Nucleus accumbens (tissue), 56 donors: ENCODE measurements around the gene HOPX.
"Not testable (repeated sequence)": the region's sequence is repeated elsewhere in the genome, so short reads cannot be mapped to it uniquely, and the experiment has no call there.

Source experiments
- DNase-seq, 56 donors: peaks; one replicate each; lab custom pipeline; 2025; lab: John Stamatoyannopoulos, UW

HOPX gene, protein sequence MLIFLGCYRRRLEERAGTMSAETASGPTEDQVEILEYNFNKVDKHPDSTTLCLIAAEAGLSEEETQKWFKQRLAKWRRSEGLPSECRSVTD

GRCh38 chr4:56681158-56681852 is at the start of gene HOPX:
HOPX (minus strand) TSS chr4:56681296; CDS start chr4:56657816, 23,480 bp downstream.
- peak in 2 of 56 donors; percentile 7 to 12 for DNase-seq

- no peak for DNase-seq
These were observed 49.0 kb upstream of the HOPX start for GRCh38 chr4:56730097-56730496.

GRCh38 chr4:56728512-56728911 is 47.4 kb upstream of the HOPX start:
- no peak for DNase-seq

DNA sequence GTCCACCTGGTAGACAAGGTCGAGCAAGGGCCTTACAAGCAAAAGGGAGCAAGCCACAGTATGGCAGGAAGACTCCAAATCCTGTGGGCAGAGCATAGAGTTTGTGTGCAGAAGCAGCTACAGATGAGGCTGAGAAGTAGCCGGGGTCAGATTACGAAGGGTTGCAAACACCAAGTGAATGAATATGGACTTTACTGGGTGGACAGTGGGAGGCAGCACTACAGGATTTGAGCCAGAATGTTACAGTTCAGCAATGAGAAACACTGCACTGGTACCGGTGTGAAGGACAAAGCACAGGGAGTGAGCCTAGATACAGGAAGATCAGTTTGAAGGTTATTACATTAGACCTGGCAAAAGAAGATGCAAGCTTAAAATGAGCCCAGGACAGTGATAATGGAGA is 46.1 kb upstream of the HOPX start:
- no peak for DNase-seq

DNA sequence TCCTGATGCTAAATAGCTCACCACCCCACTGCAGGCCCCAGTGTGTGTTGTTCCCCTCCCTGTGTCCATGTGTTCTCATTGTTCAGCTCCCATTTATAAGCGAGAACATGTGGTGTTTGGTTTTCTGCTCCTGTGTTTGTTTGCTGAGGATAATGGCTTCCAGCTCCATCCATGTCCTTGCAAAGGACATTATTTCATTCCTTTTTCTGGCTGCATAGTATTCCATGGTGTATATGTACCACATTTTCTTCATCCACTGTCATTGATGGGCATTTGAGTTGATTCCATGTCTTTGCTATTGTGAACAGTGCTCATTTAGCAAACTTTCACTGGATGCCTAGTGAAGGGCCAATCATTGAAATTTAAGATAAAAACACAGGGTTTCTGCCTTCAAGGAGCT is 45.5 kb upstream of the HOPX start:
- not testable (repeated sequence) for DNase-seq

DNA sequence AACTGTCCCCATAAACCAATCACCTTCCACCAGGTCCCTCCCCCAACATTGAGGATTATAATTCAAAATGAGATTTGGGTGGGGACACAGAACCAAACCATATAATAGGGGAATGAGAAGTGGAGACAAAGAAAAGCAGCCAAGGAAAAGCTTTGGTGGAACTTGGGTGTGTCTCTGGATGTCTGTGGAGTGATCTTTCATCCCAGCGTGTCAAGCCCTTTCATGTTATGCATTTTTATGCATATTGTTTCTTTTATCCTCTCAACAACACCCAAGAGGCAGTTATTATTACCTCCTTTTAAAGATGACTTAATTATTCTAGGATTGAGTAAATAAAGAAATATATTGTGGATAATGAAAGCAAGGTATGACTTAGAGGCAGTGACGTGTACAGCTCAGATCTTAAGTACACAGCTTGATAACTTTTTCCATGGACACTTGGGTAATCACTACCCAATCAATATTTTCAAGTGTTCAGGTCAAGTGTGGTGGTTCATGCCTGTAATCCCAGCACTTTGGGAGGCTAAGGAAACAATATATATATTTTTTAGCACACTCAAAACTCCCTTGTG is 42.6 kb upstream of the HOPX start:
- no peak for DNase-seq

GRCh38 chr4:56723201-56723605 is 42.1 kb upstream of the HOPX start:
- DNase-seq, result no peak

DNA sequence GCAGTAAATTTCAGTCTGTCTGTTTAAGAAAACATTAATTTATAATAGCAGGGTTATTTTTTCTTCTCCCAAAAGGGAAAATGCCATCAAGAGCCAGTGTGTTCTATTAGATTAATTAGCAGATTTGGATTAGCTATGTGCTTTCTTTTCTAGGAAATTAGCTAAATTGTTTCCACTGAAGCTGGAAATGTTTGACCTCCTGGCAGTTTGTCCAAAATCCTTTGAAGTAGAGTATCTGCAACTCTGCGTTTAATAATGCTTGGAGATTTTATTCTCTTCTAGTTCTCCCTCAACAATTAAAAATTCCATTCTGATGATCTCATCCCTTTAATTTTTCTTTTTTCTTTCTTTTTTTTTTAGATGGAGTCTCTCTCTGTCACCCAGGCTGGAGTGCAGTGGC is 27.1 kb upstream of the HOPX start:
- no peak for DNase-seq

DNA sequence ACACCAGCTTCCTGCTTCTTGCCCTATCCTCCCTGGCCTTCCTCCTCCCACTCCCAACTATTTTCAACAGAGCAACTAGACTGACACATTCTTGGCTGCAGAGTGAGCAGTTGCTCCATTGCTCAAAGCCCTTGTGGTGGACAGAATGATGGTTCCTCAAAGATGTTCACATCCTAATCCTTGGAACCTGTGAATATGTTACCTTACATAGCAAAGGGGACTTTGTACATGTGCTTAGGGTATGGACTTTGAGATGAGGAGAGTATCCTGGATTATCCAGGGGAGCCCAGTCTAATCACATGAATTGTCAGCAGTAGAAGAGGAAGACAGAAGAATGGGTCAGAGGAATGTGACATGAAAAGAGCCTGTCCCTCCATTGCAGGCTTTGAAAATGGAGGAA is 24.9 kb upstream of the HOPX start:
- DNase-seq, result no peak

DNA sequence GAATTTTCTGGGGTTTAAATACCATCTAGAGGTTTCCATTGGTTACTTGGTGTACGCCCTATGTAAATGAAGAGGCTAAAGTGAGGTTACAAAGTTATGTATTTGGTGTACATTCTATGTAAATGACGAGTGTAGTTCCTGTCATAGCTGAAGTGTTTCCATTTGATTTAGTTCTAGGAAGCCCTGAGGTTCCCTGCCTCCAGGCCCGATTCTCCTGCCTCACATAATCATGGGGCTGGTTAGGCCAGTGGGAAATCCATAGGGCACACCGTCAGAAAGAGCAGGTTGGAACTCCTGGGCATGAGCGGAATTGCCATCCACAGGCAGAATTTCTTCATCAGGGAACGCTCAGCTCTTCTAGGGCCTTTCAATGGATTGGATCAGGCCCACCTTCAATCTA is 24.2 kb upstream of the HOPX start:
- DNase-seq, result no peak

- peak in 9 of 56 donors; percentile 2 to 19 (median 9) for DNase-seq
These were observed 23.2 kb upstream of the HOPX start for GRCh38 chr4:56704089-56704871.

GRCh38 chr4:56703378-56703777 is 22.3 kb upstream of the HOPX start:
- DNase-seq, result no peak

DNA sequence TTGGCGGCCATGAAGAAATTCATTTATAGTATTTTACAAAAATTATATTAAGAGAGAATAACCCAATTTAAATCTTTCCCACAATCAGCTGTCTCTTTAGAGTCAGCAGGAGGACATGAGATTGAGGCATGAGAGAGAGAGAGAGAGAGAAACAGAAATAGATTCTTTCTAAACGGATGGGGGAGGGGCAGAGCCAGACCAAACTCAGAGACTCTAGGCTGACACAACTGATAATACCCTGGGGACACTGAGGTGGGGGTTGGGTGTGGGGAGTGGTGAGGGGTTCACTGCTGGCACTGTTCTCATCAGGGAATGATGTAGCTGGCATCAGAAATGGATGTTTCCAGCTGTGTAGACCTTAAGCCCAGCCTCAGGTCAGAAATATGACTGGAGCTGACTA is 20.5 kb upstream of the HOPX start:
- DNase-seq, result no peak

- DNase-seq, result no peak
These were observed 20.0 kb upstream of the HOPX start for GRCh38 chr4:56701161-56701480.

DNA sequence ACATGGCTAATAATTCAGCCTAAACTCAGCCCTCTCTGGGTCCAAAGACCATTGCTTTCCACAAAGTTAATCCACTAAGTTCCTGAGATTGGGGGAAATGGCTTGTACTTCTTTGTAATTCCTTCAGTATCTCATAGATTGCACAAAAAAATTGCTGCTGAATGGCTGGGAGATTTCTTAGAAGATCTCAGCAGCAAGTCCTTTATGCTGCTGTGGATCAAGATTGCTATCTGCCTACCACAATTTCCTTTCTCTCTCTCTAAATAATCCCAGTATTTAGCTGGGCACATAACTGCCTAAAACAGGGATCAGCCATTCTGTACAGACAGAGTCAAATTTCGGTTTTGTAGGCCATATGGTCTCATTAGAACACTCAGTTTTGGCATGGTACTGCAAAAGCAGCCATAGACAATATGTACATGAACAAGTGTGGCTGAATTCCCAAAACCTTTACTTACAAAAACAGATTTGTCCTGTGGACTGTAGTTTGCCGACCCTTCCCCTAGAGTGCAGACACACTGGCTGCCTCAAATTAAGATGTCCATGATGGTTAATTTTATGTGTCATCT is 18.5 kb upstream of the HOPX start:
- DNase-seq, result no peak

DNA sequence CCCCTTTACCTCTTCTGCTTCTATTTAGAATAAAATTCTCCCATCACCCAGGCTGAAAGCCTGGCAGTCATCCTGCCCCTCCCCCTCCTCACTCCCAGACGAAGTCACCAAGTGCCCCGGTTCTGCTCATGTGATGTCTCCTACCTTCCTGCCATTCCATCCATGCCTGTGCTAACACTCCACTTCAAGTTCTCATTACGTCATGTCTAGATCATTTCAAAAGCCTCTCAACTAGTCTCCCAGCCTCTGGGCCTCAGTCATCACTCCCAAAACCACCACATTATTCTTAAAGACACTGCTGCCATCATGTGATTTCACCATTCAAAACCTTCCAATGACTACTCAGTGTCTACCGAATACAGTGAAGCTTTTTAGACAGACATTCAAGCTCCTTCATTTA is 17.2 kb upstream of the HOPX start:
- DNase-seq, result no peak

DNA sequence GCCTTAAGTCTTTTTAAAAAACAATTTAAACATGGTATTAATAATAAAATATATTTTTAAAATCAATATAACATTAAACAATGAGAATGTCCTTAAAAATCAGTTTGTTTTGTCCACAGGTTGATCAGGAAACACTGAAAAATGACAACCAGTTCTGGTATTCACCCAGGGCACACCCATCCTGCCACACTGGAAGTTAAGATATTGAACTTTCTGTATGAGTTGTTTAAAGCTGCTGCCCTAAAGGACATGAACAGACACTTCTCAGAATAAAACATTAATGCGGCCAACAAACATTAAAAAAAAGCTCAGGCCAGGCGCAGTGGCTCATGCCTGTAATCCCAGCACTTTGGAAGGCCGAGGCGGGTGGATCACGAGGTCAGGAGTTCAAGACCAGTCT is 15.0 kb upstream of the HOPX start:
- no peak for DNase-seq

- not testable (repeated sequence) for DNase-seq
These were observed 12.4 kb upstream of the HOPX start for GRCh38 chr4:56693476-56693875.

GRCh38 chr4:56692576-56692975 is 11.5 kb upstream of the HOPX start:
- DNase-seq, result peak in 2 of 56 donors; percentile 9 to 10

- DNase-seq, result no peak
These were observed 10.3 kb upstream of the HOPX start for GRCh38 chr4:56691425-56691824.

DNA sequence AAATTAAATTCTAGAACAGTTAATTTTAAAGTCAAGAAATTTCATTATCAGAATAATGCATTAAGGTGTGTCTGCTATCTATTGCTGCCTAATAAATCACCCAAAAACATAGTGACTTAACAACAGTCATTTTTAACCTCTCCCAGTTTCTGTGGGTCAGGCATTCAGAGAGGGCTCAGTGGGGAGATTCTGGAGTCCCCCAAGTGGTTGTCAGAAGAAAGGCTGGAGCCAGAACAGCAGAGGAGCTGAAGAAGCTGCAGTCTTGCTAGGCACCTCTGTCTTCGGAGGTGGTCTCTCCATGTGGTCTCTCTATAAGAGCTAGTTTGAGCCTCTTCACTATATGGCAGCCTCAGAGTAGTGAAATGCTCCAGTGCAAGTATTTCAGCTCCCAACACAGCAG is 9.3 kb upstream of the HOPX start:
- no peak for DNase-seq
